IgD-negative memory B cell (primary cell): Measurements from ENCODE around the gene PLAAT3. TPM values are rescaled to one million over a fixed set of nuclear protein-coding genes. Genes with fewer than 3 reads are reported as not detected.
"Not testable (repeated sequence)": the region's sequence is repeated elsewhere in the genome, so short reads cannot be mapped to it uniquely, and the experiment has no call there.

Source experiments
- H3K27ac Mint-ChIP-seq, 3 donors: one replicate each; pipeline ENCODE4 v1.8.0; 2020 to 2022; ENCODE audit warnings: mild to moderate bottlenecking in 3 of 3, mixed read lengths in 3 of 3, moderate library complexity in 1 of 3
- H3K27me3 Mint-ChIP-seq: one replicate; pipeline ENCODE4 v1.8.0; 2021; ENCODE audit warnings: mixed read lengths
- H3K36me3 Mint-ChIP-seq: one replicate; pipeline ENCODE4 v1.8.0; 2020; ENCODE audit warnings: mild to moderate bottlenecking, mixed read lengths
- H3K4me1 Mint-ChIP-seq, 3 donors: one replicate each; pipeline ENCODE4 v1.8.0; 2020 to 2022; ENCODE audit warnings: mixed read lengths in 3 of 3, mild to moderate bottlenecking in 1 of 3
- H3K4me3 Mint-ChIP-seq, 4 donors: one replicate each; pipeline ENCODE4 v1.8.0; 2020 to 2022; ENCODE audit warnings: mild to moderate bottlenecking in 4 of 4, mixed read lengths in 4 of 4, moderate library complexity in 3 of 4
- H3K9me3 Mint-ChIP-seq, 3 donors: one replicate each; pipeline ENCODE4 v1.8.0; 2020 to 2021; ENCODE audit warnings: mixed read lengths in 3 of 3, mild to moderate bottlenecking in 1 of 3
- polyA plus RNA-seq: library from polyadenylated mRNA; unstranded; fragments of 300-500 nt; fragmentation: Illumina TruSeq; gene quantifications from one replicate; pipeline ENCODE4 v1.2.3, GENCODE V29; 2021

PLAAT3 gene
- polyA plus RNA-seq = 6.5 TPM

- Mint-ChIP-seq H3K27ac (peak within 1 kb of the TSS; percentile 18 to 64 (median 59)), H3K4me1 (peaks cover 9 to 20% (median 17%) of the 10 kb centered on the region in 3 donors), H3K27me3 (peaks cover 8% of the 10 kb centered on the region), H3K9me3 (no peaks in the 10 kb centered on the region), H3K4me3 (peak within 1 kb of the TSS; percentile 70 to 94 (median 90)), H3K36me3 (no peaks in the 10 kb centered on the region)
Observed at GRCh38 chr11:63614136-63614671, at the start of gene PLAAT3. PLAAT3 (minus strand) TSS chr11:63614433; CDS start chr11:63614014, 419 bp downstream.

GRCh38 chr11:63663809-63664208 lies 49.6 kb upstream of the PLAAT3 start:
- no peak overlapping the region for H3K4me3 Mint-ChIP-seq
- H3K9me3 Mint-ChIP-seq = no peaks in the 10 kb centered on the region
- H3K4me1 Mint-ChIP-seq = peaks cover 16 to 33% (median 23%) of the 10 kb centered on the region in 3 donors
- no peaks in the 10 kb centered on the region for H3K27me3 Mint-ChIP-seq
- H3K36me3 Mint-ChIP-seq = peaks cover 5% of the 10 kb centered on the region
- no peak overlapping the region for H3K27ac Mint-ChIP-seq

GRCh38 chr11:63660972-63661371 lies 46.7 kb upstream of the PLAAT3 start:
- Mint-ChIP-seq H3K27ac (peak overlapping the region in 1 of 3 donors; percentile 51), H3K4me3 (peak overlapping the region in 2 of 4 donors; percentile 39 to 82), H3K9me3 (no peaks in the 10 kb centered on the region), H3K36me3 (peaks cover 5% of the 10 kb centered on the region), H3K4me1 (peaks cover 10 to 24% (median 18%) of the 10 kb centered on the region in 3 donors), H3K27me3 (no peaks in the 10 kb centered on the region)

GRCh38 chr11:63652671-63653070 lies 38.4 kb upstream of the PLAAT3 start:
- Mint-ChIP-seq H3K4me1 (peaks cover 0 to 5% (median 3%) of the 10 kb centered on the region in 3 donors), H3K4me3 (no peak overlapping the region), H3K9me3 (no peaks in the 10 kb centered on the region), H3K36me3 (peaks cover 9% of the 10 kb centered on the region), H3K27ac (no peak overlapping the region), H3K27me3 (no peaks in the 10 kb centered on the region)

GRCh38 chr11:63643205-63643604 lies 29.0 kb upstream of the PLAAT3 start:
- H3K27ac Mint-ChIP-seq = no peak overlapping the region
- peaks cover 0 to 6% (median 2%) of the 10 kb centered on the region in 3 donors for H3K4me1 Mint-ChIP-seq
- peaks cover 10% of the 10 kb centered on the region for H3K36me3 Mint-ChIP-seq
- no peaks in the 10 kb centered on the region for H3K27me3 Mint-ChIP-seq
- no peak overlapping the region for H3K4me3 Mint-ChIP-seq
- no peaks in the 10 kb centered on the region for H3K9me3 Mint-ChIP-seq

GRCh38 chr11:63641727-63642126 lies 27.5 kb upstream of the PLAAT3 start:
- Mint-ChIP-seq H3K4me1 (peaks cover 0 to 6% (median 2%) of the 10 kb centered on the region in 3 donors), H3K36me3 (peaks cover 3% of the 10 kb centered on the region), H3K27ac (peak overlapping the region in 1 of 3 donors; percentile 16), H3K27me3 (no peaks in the 10 kb centered on the region), H3K4me3 (no peak overlapping the region), H3K9me3 (no peaks in the 10 kb centered on the region)

- H3K4me3 Mint-ChIP-seq = no peak overlapping the region
- H3K27ac Mint-ChIP-seq = peak overlapping the region; percentile 0 to 79 (median 7)
- H3K4me1 Mint-ChIP-seq = peaks cover 3 to 6% (median 4%) of the 10 kb centered on the region in 3 donors
- peaks cover 8% of the 10 kb centered on the region for H3K36me3 Mint-ChIP-seq
- no peaks in the 10 kb centered on the region for H3K9me3 Mint-ChIP-seq
- H3K27me3 Mint-ChIP-seq = no peaks in the 10 kb centered on the region
Observed at GRCh38 chr11:63639199-63639832, 25.1 kb upstream of the PLAAT3 start.

- not testable (repeated sequence) for H3K4me1 Mint-ChIP-seq, H3K4me3 Mint-ChIP-seq, H3K36me3 Mint-ChIP-seq, H3K27ac Mint-ChIP-seq, H3K27me3 Mint-ChIP-seq, H3K9me3 Mint-ChIP-seq
Observed at GRCh38 chr11:63638436-63638835, 24.2 kb upstream of the PLAAT3 start.

- Mint-ChIP-seq H3K9me3 (no peaks in the 10 kb centered on the region), H3K27ac (no peak overlapping the region), H3K4me3 (no peak overlapping the region), H3K4me1 (peaks cover 11 to 16% (median 12%) of the 10 kb centered on the region in 3 donors), H3K36me3 (peaks cover 13% of the 10 kb centered on the region), H3K27me3 (no peaks in the 10 kb centered on the region)
Observed at GRCh38 chr11:63635762-63636465, 21.7 kb upstream of the PLAAT3 start.

- Mint-ChIP-seq H3K4me3 (no peak overlapping the region), H3K27me3 (no peaks in the 10 kb centered on the region), H3K27ac (peak overlapping the region in 1 of 3 donors; percentile 26), H3K9me3 (no peaks in the 10 kb centered on the region), H3K36me3 (peaks cover 13% of the 10 kb centered on the region), H3K4me1 (peaks cover 8 to 10% (median 8%) of the 10 kb centered on the region in 3 donors)
Observed at GRCh38 chr11:63629426-63629825, 15.2 kb upstream of the PLAAT3 start.

- Mint-ChIP-seq H3K27me3 (peaks cover 11% of the 10 kb centered on the region), H3K27ac (no peak overlapping the region), H3K4me1 (peaks cover 0 to 7% (median 5%) of the 10 kb centered on the region in 3 donors), H3K36me3 (no peaks in the 10 kb centered on the region), H3K9me3 (no peaks in the 10 kb centered on the region), H3K4me3 (no peak overlapping the region)
Observed at GRCh38 chr11:63623513-63624140, 9.4 kb upstream of the PLAAT3 start.

GRCh38 chr11:63622323-63622722 lies 8.1 kb upstream of the PLAAT3 start:
- no peak overlapping the region for H3K4me3 Mint-ChIP-seq
- no peaks in the 10 kb centered on the region for H3K36me3 Mint-ChIP-seq
- peaks cover 0 to 7% (median 5%) of the 10 kb centered on the region in 3 donors for H3K4me1 Mint-ChIP-seq
- H3K27ac Mint-ChIP-seq = peak overlapping the region in 1 of 3 donors; percentile 55
- H3K9me3 Mint-ChIP-seq = no peaks in the 10 kb centered on the region
- peaks cover 11% of the 10 kb centered on the region for H3K27me3 Mint-ChIP-seq

GRCh38 chr11:63621071-63621470 lies 6.8 kb upstream of the PLAAT3 start:
- peak overlapping the region in 1 of 3 donors; percentile 40 for H3K27ac Mint-ChIP-seq
- H3K36me3 Mint-ChIP-seq = no peaks in the 10 kb centered on the region
- H3K4me1 Mint-ChIP-seq = peaks cover 0 to 7% (median 5%) of the 10 kb centered on the region in 3 donors
- H3K9me3 Mint-ChIP-seq = no peaks in the 10 kb centered on the region
- peaks cover 11% of the 10 kb centered on the region for H3K27me3 Mint-ChIP-seq
- no peak overlapping the region for H3K4me3 Mint-ChIP-seq

- Mint-ChIP-seq H3K27me3 (peaks cover 11% of the 10 kb centered on the region), H3K4me3 (no peak overlapping the region), H3K36me3 (no peaks in the 10 kb centered on the region), H3K27ac (no peak overlapping the region), H3K9me3 (no peaks in the 10 kb centered on the region), H3K4me1 (peaks cover 0 to 7% (median 5%) of the 10 kb centered on the region in 3 donors)
Observed at GRCh38 chr11:63619967-63620366, 5.7 kb upstream of the PLAAT3 start.

GRCh38 chr11:63617686-63618085 lies 3.5 kb upstream of the PLAAT3 start:
- H3K9me3 Mint-ChIP-seq, H3K4me3 Mint-ChIP-seq, H3K27ac Mint-ChIP-seq, H3K36me3 Mint-ChIP-seq: not testable (repeated sequence)
- H3K4me1 Mint-ChIP-seq = peaks cover 4 to 15% (median 7%) of the 10 kb centered on the region in 3 donors
- peaks cover 14% of the 10 kb centered on the region for H3K27me3 Mint-ChIP-seq
